Lower leg skin (tissue), 3 donors: Measurements from ENCODE around the gene ABCG1.

Source experiments
- CTCF ChIP-seq, 3 donors: fragments of 450-650 bp; IDR thresholded peaks; one replicate each; pipeline ENCODE4 v1.5.1; 2016; ENCODE audit warnings: antibody characterized with exemption in 3 of 3, mild to moderate bottlenecking in 3 of 3, moderate library complexity in 2 of 3
- POLR2A ChIP-seq, 2 donors: fragments of 450-650 bp; IDR thresholded peaks; one replicate each; pipeline ENCODE4 v1.6.1; 2016 to 2017; ENCODE audit warnings: antibody characterized with exemption in 2 of 2, mild to moderate bottlenecking in 1 of 2, moderate library complexity in 1 of 2

GRCh38 chr21:42312626-42313104 lies 93.7 kb downstream of the ABCG1 start:
- TF ChIP-seq CTCF (IDR thresholded peaks at IDR 0.05), result no peak
- no peak for TF ChIP-seq POLR2A (IDR thresholded peaks at IDR 0.05)
